ENCODE measurements around the gene NEO1.

The NEO1 gene

DNA sequence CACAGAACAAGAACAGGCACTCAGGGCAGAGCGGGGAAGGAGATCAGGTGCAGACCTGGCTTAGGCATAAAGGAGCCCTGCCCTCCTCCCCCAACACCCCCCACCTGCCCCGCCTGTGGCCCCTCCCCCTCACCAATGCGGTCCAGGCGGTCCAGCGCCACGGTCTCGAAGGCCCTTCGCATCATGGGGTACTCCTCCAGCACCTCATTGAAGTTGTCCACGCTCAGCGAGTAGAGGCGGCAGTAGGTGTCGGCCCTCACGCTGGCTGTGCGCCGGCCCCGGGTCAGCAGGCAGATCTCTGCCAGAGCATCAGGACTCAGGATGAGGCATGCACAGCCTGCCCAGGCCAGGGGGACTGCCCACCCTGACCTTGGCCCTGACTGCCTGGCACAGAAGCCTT lies 271.7 kb downstream of the NEO1 start:
- H3K27ac ChIP-seq = no peak overlapping the region
- TF ChIP-seq CTCF (IDR thresholded peaks at IDR 0.05) = no peak
- no peak for TF ChIP-seq ZFX (IDR thresholded peaks at IDR 0.05; ENCODE audit: borderline replicate concordance)

DNA sequence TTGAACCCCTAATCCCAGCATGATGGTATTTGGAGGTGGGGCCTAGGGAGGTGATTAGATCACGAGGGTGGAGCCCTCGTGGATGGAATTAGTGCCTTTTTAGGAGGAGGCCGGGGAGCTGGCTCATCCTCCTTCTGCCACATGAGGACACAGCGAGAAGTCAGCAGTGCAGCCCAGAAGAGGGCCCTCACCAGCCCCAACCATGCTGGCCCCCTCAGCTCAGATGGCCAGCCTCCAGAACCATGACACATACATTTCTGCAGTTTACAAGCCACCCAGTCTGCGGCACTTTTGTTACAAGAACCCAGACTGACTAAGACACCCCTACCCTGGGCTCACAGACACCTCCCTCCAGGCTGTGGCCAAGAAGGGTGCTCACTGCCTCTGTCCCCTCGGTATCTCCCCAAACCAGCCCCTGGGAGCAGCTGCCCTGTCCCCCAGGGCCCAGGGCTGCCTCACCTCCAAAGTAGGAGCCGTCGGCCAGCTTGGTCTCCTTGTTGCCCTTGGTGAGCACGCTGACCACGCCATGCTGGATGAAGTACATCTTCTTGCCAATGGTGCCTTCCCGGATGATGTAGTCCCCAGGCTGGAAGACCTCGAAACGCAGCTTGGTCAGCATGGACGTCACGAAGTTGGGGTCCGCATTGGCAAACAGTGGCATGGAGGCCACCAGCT lies 272.4 kb downstream of the NEO1 start:
- TF ChIP-seq ZFX (IDR thresholded peaks at IDR 0.05; ENCODE audit: borderline replicate concordance) (no peak), CTCF (IDR thresholded peaks at IDR 0.05) (no peak)

GRCh38 chr15:73325191-73325861 lies 273.1 kb downstream of the NEO1 start:
- TF ChIP-seq CTCF (IDR thresholded peaks at IDR 0.05) (peak; percentile 34; the same call in 1 of the 2 replicates), ZFX (IDR thresholded peaks at IDR 0.05; ENCODE audit: borderline replicate concordance) (no peak)
- H3K27ac ChIP-seq = no peak overlapping the region

More for the DNA sequence above, 272.4 kb downstream of the NEO1 start:
- H3K27ac ChIP-seq = no peak overlapping the region

DNA sequence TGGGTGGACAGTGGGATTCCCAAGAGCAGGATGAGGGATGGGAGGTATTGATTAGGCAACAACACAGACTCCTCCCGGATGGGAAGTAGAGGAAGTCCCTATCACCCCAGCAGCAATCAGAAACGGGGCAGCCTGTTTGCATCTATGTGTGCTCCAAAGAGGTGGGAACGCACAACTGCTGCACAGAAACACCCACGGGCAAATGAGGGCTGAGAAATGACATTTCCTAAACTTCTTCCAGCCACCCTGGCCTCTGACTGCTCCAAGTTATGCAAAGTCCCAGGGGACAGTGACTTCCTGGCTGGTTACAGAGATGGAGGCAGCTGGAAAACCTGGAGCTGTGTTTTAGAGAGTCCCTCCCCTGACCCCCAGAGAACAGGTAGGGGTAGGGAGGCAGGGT lies 273.9 kb downstream of the NEO1 start:
- H3K27ac ChIP-seq = no peak overlapping the region
- no peak for TF ChIP-seq ZFX (IDR thresholded peaks at IDR 0.05; ENCODE audit: borderline replicate concordance)

DNA sequence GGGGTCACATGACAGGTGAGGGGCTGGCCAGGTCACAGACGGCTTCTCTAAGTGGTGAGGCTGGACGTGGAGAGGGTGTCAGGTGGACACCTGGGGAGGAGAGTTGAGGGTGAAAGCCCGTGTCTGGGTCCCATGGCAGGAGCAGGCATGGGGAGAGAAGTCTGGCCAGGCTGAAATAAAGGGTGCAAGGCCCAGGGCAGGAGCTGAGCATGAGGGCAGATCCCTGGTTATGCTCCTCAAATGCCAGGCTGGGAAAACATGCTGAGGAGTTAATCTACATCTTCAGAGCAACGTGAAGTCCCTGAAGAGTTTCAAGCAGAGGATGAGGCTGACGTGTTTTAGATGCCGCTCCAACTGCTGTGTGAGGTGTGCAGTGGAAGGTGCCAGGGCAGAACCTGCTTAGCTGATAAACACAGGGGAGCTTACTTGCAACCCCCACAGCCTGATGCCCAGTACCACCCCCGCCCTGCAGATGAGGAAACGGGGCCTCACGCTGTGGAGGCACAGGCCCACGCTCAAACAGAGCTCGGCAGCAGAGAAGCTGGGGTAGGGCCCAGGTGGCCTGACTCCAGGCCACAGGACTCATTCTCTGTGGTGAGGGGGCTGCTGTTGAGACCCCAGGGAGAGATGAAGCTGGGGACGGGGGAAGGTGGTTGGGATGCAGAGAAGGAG lies 276.0 kb downstream of the NEO1 start:
- TF ChIP-seq CTCF (IDR thresholded peaks at IDR 0.05) = no peak
- TF ChIP-seq ZFX (IDR thresholded peaks at IDR 0.05; ENCODE audit: borderline replicate concordance) = no peak
- no peak overlapping the region for H3K27ac ChIP-seq

DNA sequence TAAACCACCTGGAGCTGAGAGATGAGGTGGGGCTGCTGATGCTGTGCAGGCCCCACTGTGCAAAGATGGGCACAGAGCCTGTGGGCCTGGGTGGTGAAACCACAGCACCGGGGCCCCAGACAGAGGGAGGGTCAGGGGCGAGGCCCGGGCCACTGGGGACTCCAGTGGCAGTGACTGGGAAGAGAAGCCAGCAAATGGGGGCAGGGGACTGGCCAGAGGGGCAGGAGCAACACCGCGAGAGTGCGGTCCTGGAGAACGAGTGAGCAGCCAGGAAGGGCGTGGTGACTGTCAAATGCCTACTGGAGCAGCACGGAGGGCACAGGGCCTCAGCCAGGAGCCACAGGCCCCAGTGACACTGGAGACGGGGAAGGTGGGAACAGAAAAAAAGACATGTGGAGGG lies 276.7 kb downstream of the NEO1 start:
- H3K27ac ChIP-seq = no peak overlapping the region
- TF ChIP-seq CTCF (IDR thresholded peaks at IDR 0.05) = no peak
- no peak for TF ChIP-seq ZFX (IDR thresholded peaks at IDR 0.05; ENCODE audit: borderline replicate concordance)

DNA sequence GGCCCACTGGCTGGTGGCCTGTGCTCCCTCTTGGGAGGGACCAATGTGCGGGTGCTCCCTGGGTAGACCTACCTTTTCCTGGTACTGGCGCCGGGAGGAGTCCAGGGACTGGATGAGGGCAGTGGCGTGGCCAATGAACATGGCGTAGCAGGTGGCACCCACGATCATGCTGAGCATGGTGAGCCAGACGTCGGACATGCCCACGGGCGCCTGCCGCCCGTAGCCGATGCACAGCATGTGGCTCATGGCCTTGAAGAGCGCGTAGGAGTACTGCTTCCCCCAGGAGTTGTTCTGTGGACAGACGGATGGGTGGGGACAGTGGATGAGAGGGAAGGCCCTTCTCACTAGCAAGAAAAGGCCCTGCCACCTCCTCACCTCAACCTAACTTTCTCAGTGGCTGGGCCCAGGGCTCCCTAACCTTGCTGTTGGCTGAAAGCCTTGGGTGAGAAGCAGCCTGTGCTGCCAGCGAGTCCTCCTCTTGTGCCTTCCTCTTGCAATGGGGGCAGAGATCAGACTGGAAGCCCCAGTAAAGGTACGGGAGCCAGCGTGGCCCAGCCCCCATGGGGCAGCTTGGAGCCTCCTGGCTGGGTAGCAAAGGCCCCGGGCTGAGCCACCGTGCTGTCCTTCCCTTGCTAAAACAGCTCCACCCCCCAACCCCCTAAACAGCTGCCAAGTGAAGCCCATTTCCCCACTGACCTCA lies 277.4 kb downstream of the NEO1 start:
- no peak overlapping the region for H3K27ac ChIP-seq
- no peak for TF ChIP-seq ZFX (IDR thresholded peaks at IDR 0.05; ENCODE audit: borderline replicate concordance)
- no peak for TF ChIP-seq CTCF (IDR thresholded peaks at IDR 0.05)
